ENCODE results near the gene NOM1. TPM values are rescaled to one million over a fixed set of nuclear protein-coding genes. Genes with fewer than 3 reads are reported as not detected.
"Not testable (repeated sequence)": the region's sequence is repeated elsewhere in the genome, so short reads cannot be mapped to it uniquely, and the experiment has no call there.

The NOM1 gene, protein sequence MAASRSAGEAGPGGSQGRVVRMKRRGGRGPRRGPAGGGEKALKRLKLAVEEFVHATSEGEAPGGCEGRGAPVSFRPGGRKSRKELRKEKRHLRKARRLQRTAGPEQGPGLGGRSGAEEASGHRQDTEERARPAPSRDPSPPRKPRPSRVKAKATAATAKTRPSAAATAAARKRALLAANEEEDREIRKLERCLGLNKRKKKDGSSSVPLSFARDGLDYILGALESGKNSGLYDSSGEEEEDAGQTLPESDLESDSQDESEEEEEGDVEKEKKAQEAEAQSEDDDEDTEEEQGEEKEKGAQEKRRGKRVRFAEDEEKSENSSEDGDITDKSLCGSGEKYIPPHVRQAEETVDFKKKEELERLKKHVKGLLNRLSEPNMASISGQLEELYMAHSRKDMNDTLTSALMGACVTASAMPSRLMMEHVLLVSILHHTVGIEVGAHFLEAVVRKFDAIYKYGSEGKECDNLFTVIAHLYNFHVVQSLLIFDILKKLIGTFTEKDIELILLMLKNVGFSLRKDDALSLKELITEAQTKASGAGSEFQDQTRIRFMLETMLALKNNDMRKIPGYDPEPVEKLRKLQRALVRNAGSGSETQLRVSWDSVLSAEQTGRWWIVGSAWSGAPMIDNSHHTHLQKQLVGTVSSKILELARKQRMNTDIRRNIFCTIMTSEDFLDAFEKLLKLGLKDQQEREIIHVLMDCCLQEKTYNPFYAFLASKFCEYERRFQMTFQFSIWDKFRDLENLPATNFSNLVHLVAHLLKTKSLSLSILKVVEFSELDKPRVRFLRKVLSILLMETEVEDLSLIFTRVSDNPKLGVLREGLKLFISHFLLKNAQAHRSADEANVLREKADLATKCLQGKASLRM
- total RNA-seq, result 10 to 100 TPM; 12.7 to 21.4 TPM

DNA sequence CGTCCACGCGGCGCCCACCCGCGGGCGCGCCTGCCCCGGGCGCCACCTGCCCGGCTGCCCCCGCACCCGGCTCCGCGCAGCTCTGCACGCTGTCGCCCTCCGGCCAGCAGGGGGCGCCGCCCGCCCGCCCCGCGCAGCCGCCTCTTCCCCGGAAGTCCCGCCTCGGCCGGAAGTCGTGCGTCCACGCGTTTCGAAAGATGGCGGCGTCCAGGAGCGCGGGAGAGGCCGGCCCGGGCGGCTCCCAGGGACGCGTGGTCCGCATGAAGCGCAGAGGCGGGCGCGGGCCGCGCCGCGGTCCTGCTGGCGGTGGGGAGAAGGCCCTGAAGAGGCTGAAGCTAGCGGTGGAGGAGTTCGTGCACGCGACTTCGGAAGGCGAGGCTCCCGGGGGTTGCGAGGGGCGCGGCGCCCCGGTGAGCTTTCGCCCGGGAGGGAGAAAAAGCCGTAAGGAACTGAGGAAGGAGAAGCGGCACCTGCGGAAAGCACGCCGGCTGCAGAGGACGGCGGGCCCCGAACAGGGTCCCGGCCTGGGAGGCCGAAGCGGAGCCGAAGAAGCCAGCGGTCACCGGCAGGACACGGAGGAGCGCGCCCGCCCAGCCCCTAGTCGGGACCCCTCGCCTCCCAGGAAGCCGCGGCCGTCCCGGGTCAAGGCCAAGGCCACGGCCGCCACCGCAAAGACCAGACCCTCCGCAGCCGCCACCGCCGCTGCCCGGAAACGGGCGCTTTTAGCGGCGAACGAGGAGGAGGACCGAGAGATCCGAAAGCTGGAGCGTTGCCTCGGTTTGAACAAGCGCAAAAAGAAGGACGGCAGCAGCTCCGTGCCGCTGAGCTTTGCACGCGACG, at the start of gene NOM1:
Gene NOM1 (plus strand): TSS at position 172 of the 840 bp plus-strand sequence. CDS start 26 bp downstream, at position 198.
- Histone ChIP-seq H3K27me3 (no peaks in the 10 kb centered on the region), H3K9me3 (no peaks in the 10 kb centered on the region), H3K4me1 (peaks cover 8% of the 10 kb centered on the region), H3K36me3 (peaks cover 2% of the 10 kb centered on the region), H3K9ac (ENCODE audit: low read depth in 2 of 2, low read length in 2 of 2) (peak within 1 kb of the TSS; percentile 75 to 83), H3K27ac (no peak within 1 kb of the TSS), H3K4me3 (peak within 1 kb of the TSS; percentile 99)
- intact Hi-C loops (cut with DNase I), result no loop called here
- TF ChIP-seq, protein P1, sequence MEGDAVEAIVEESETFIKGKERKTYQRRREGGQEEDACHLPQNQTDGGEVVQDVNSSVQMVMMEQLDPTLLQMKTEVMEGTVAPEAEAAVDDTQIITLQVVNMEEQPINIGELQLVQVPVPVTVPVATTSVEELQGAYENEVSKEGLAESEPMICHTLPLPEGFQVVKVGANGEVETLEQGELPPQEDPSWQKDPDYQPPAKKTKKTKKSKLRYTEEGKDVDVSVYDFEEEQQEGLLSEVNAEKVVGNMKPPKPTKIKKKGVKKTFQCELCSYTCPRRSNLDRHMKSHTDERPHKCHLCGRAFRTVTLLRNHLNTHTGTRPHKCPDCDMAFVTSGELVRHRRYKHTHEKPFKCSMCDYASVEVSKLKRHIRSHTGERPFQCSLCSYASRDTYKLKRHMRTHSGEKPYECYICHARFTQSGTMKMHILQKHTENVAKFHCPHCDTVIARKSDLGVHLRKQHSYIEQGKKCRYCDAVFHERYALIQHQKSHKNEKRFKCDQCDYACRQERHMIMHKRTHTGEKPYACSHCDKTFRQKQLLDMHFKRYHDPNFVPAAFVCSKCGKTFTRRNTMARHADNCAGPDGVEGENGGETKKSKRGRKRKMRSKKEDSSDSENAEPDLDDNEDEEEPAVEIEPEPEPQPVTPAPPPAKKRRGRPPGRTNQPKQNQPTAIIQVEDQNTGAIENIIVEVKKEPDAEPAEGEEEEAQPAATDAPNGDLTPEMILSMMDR (IDR thresholded peaks at IDR 0.05), result peak; percentile 60
- peak; percentile 90 for DNase-seq

DNA sequence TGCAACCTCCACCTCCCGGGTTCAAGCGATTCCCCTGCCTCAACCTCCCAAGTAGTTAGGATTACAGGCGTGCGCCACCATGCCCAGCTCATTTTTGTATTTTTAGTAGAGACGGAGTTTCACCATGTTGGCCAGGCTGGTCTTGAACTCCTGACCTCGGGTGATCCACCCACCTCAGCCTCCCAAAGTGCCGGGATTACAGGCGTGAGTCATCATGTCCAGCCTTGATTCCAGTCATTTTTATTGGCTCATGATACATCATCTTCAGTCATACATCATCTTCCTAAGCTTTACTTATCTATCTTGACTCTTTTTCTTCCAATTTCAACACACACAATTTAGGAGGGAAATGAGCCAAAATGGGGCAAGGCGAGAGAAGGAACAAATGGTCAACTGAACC, 49.4 kb upstream of the NOM1 start:
- intact Hi-C loops (cut with DNase I); H3K4me1 ChIP-seq: not testable (repeated sequence)

DNA sequence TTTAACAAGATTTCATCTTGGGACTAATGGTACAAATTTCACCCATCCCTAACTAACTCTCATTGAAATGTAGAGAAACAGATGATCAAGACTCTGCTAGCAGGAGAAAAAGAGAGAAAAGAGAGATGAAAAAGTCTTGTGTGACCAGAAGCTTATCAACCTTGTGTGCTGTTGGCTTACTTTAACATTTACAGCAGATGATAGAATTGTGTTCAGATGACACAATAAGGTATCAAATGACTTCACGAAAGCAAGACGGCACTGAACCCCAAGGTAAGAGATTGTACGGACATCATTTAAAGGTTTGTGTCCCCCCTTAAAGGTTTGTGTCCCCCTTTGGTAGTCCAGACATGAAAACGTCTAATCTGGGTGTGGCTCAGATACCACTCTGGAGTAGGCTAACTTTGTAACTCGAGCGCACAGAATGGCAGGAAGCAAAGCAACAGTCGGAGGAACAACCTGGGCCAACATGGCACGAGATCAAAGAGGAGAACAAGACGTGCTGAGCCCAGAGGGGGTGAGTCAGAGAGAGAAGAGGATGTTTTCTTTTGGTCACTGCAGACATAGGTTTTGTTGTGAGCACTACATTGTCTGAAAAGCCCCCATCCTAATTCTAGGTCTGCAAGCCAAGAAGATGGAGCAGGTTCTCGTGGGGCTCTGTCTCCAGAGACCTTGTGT, 46.1 kb upstream of the NOM1 start:
- H3K9ac ChIP-seq (ENCODE audit: low read depth in 2 of 2, low read length in 2 of 2), result no peak overlapping the region
- TF ChIP-seq, protein P1 (IDR thresholded peaks at IDR 0.05), result no peak
- no peak overlapping the region for H3K27ac ChIP-seq
- no peaks in the 10 kb centered on the region for H3K36me3 ChIP-seq
- H3K4me1 ChIP-seq, result no peaks in the 10 kb centered on the region
- H3K4me3 ChIP-seq, result no peak overlapping the region
- no peak for DNase-seq
- H3K27me3 ChIP-seq, result no peaks in the 10 kb centered on the region
- intact Hi-C loops (cut with DNase I), result no loop called here
- no peaks in the 10 kb centered on the region for H3K9me3 ChIP-seq

More for the DNA sequence above, 49.4 kb upstream of the NOM1 start:
- not testable (repeated sequence) for H3K27me3 ChIP-seq; H3K36me3 ChIP-seq; H3K4me3 ChIP-seq; DNase-seq; H3K27ac ChIP-seq; H3K9ac ChIP-seq (ENCODE audit: low read depth in 2 of 2, low read length in 2 of 2); H3K9me3 ChIP-seq

DNA sequence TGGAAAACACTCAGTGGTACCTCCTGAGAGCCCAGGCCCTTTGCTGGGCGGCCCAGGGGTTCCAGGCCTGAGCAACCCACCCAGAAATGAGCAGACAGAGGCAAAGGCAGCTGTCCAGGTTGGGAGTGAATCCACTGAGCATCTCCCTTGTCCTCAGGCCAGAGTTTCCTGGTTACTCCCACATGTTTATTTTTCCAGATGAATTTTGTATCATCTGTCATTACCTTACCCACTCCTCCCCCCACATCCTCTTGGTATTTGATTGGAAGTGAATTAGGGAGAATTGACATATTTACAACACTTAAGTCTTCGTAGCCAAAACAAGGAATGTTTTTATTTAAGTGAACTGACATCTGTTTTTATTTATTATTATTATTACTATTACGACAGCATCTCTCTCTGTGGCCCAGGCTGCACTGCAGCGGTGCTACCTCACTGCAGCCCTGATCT, 43.3 kb upstream of the NOM1 start:
- Histone ChIP-seq H3K27ac (no peak overlapping the region), H3K27me3 (no peaks in the 10 kb centered on the region), H3K9ac (ENCODE audit: low read depth in 2 of 2, low read length in 2 of 2) (no peak overlapping the region), H3K4me1 (peaks cover 2% of the 10 kb centered on the region), H3K36me3 (no peaks in the 10 kb centered on the region), H3K9me3 (no peaks in the 10 kb centered on the region), H3K4me3 (no peak overlapping the region)
- no peak for DNase-seq
- TF ChIP-seq, protein P1 (IDR thresholded peaks at IDR 0.05), result no peak
- intact Hi-C loops (cut with DNase I), result no loop called here

DNA sequence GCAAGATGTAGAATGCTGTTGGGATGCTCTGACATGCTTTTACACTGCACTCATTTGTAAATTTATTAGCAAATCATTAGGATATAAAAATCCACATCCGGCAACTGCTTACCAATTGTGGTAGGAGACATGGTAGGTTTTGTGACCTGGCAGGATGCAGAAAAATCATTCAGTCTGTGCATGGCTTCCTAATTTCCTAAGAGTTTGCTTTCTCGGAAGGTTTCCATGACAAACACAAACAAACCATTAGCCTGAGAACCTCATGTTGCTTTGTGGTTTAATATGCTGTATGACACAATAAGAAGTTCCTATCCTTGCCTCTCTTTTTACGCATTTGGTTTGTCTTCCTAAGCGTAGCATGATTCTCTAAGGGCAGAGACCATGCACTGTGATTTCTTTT, 41.9 kb upstream of the NOM1 start:
- Histone ChIP-seq H3K4me3 (no peak overlapping the region), H3K27ac (no peak overlapping the region), H3K9ac (ENCODE audit: low read depth in 2 of 2, low read length in 2 of 2) (no peak overlapping the region), H3K9me3 (no peaks in the 10 kb centered on the region), H3K27me3 (no peaks in the 10 kb centered on the region), H3K36me3 (no peaks in the 10 kb centered on the region), H3K4me1 (peaks cover 2% of the 10 kb centered on the region)
- DNase-seq, result no peak
- TF ChIP-seq, protein P1 (IDR thresholded peaks at IDR 0.05), result no peak
- intact Hi-C loops (cut with DNase I), result no loop called here

DNA sequence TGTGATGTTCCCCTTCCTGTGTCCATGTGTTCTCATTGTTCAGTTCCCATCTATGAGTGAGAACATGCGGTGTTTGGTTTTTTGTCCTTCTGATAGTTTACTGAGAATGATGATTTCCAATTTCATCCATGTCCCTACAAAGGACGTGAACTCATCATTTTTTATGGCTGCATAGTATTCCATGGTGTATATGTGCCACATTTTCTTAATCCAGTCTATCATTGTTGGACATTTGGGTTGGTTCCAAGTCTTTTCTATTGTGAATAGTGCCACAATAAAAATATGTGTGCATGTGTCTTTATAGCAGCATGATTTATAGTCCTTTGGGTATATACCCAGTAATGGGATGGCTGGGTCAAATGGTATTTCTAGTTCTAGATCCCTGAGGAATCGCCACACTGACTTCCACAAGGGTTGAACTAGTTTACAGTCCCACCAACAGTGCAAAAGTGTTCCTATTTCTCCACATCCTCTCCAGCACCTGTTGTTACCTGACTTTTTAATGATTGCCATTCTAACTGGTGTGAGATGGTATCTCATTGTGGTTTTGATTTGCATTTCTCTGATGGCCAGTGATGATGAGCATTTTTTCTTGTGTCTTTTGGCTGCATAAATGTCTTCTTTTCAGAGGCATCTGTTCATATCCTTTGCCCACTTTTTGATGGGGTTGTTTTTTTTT, 39.8 kb upstream of the NOM1 start:
- H3K27ac ChIP-seq; H3K9ac ChIP-seq (ENCODE audit: low read depth in 2 of 2, low read length in 2 of 2); H3K9me3 ChIP-seq; H3K27me3 ChIP-seq; H3K4me3 ChIP-seq; H3K36me3 ChIP-seq; intact Hi-C loops (cut with DNase I); DNase-seq; H3K4me1 ChIP-seq: not testable (repeated sequence)

All from colonic mucosa (tissue), 4 donors.